SK-N-SH (cell line): ENCODE data around the gene NLGN1. TPM values are rescaled to one million over a fixed set of nuclear protein-coding genes. Genes with fewer than 3 reads are reported as not detected.

Source experiments
- CTCF ChIA-PET: fragments of 300-600, 350-600 bp; formaldehyde crosslinking; extraction: SDS; loops from one replicate; lab custom pipeline; 2021; lab: Yijun Ruan, JAX
- POLR2A ChIA-PET: fragments of 350-600 bp; sonication (Branson Sonifier 250); formaldehyde crosslinking; extraction: SDS; loops from one replicate; lab custom pipeline; 2020; ENCODE audit warnings: antibody characterized with exemption, inconsistent platforms; lab: Yijun Ruan, JAX
- DNase-seq: peaks from one replicate; pipeline ENCODE4 v3.0.0; 2012
- H2AFZ ChIP-seq: fragments of 200-600 bp; sonication (generic); 2 replicates; pipeline ENCODE4 v1.8.1; 2016; ENCODE audit warnings: antibody characterized with exemption, mild to moderate bottlenecking, low read depth
- H3F3A ChIP-seq: fragments of 200-600 bp; sonication (generic); replicated peaks from 2 replicates; pipeline ENCODE3; 2016; ENCODE audit warnings: antibody characterized with exemption, mild to moderate bottlenecking; ENCODE audit not compliant: insufficient read depth
- H3K27ac ChIP-seq, 2 experiments: fragments of 200-500 bp in 1 of 2; fragments of 200-600 bp in 1 of 2; sonication (Bioruptor generic) in 1 of 2; sonication (generic), shearing (Covaris generic) in 1 of 2; 2 replicates each; pipeline versions ENCODE4 v1.5.1 to v1.6.1; 2014 to 2016; ENCODE audit warnings: low read depth in 2 of 2, inconsistent platforms in 1 of 2, low read length in 1 of 2, mild to moderate bottlenecking in 1 of 2, mixed read lengths in 1 of 2
- H3K27me3 ChIP-seq: fragments of 200-600 bp; sonication (generic), shearing (Covaris generic); 2 replicates; pipeline ENCODE4 v1.6.1; 2016; ENCODE audit warnings: mixed run types; ENCODE audit not compliant: insufficient read depth
- H3K36me3 ChIP-seq, 2 experiments: fragments of 200-500 bp in 1 of 2; fragments of 200-600 bp in 1 of 2; sonication (Bioruptor generic) in 1 of 2; sonication (generic) in 1 of 2; replicated peaks in 1 of 2; 2 replicates each; pipeline versions ENCODE3 to v1.5.1; 2014 to 2016; ENCODE audit warnings: low read length in 1 of 2, mild to moderate bottlenecking in 1 of 2; ENCODE audit not compliant: insufficient read depth in 2 of 2, control insufficient read depth in 1 of 2
- H3K4me1 ChIP-seq, 2 experiments: fragments of 200-500 bp in 1 of 2; fragments of 200-600 bp in 1 of 2; sonication (Bioruptor generic) in 1 of 2; sonication (generic), shearing (Covaris generic) in 1 of 2; 2 replicates each; pipeline versions ENCODE4 v1.5.1 to v1.6.1; 2014 to 2016; ENCODE audit warnings: low read depth in 1 of 2, low read length in 1 of 2, mixed run types in 1 of 2; ENCODE audit not compliant: insufficient read depth in 2 of 2, control insufficient read depth in 1 of 2
- H3K4me2 ChIP-seq: fragments of 200-600 bp; sonication (generic), shearing (Covaris generic); 2 replicates; pipeline ENCODE4 v1.6.1; 2017; ENCODE audit warnings: mixed run types
- H3K4me3 ChIP-seq, 2 experiments: fragments of 200-500 bp in 1 of 2; fragments of 200-600 bp in 1 of 2; sonication (Bioruptor generic) in 1 of 2; sonication (generic), shearing (Covaris generic) in 1 of 2; 2 replicates each; pipeline versions ENCODE4 v1.5.1 to v1.8.1; 2014 to 2016; ENCODE audit warnings: low read depth in 2 of 2, inconsistent platforms in 1 of 2, low read length in 1 of 2, mild to moderate bottlenecking in 1 of 2, mixed read lengths in 1 of 2, moderate library complexity in 1 of 2
- H3K79me2 ChIP-seq: fragments of 200-600 bp; sonication (generic); 2 replicates; pipeline ENCODE4 v1.8.1; 2017; ENCODE audit warnings: mild to moderate bottlenecking; ENCODE audit not compliant: insufficient read depth
- H3K9ac ChIP-seq: fragments of 200-600 bp; sonication (generic); 2 replicates; pipeline ENCODE4 v1.6.1; 2017; ENCODE audit warnings: mixed run types
- H3K9me2 ChIP-seq: fragments of 200-600 bp; sonication (generic); 2 replicates; pipeline ENCODE4 v1.6.1; 2017; ENCODE audit warnings: mixed run types
- H3K9me3 ChIP-seq: fragments of 200-600 bp; sonication (generic); 2 replicates; pipeline ENCODE4 v1.6.1; 2017; ENCODE audit warnings: mixed run types, mild to moderate bottlenecking, moderate library complexity
- H4K20me1 ChIP-seq: fragments of 200-600 bp; sonication (generic); 2 replicates; pipeline ENCODE4 v1.6.1; 2017; ENCODE audit warnings: mild to moderate bottlenecking, mixed run types; ENCODE audit not compliant: insufficient read depth
- CHD2 ChIP-seq: fragments of 150-350 bp; IDR thresholded peaks from 2 replicates; pipeline ENCODE4 v1.6.1; 2018; ENCODE audit warnings: low read length; ENCODE audit not compliant: partially characterized antibody
- EP300 ChIP-seq, 2 experiments: IDR thresholded peaks; 2 replicates each; pipeline versions ENCODE4 v1.4.0 to v1.6.1; 2012; ENCODE audit warnings: borderline replicate concordance in 1 of 2, low read depth in 1 of 2, low read length in 1 of 2
- FOSL2 ChIP-seq: IDR thresholded peaks from 2 replicates; pipeline ENCODE4 v1.4.0; 2012; ENCODE audit warnings: low read depth, mild to moderate bottlenecking, moderate library complexity, borderline replicate concordance
- FOXM1 ChIP-seq: IDR thresholded peaks from 2 replicates; pipeline ENCODE4 v1.4.0; 2012; ENCODE audit warnings: low read depth, mild to moderate bottlenecking
- GATA2 ChIP-seq: sonication (generic); formaldehyde crosslinking; IDR thresholded peaks from 2 replicates; pipeline ENCODE4 v1.5.0; 2020; ENCODE audit warnings: mild to moderate bottlenecking, missing genetic modification reagents
- RCOR1 ChIP-seq: fragments of 150-350 bp; IDR thresholded peaks from 2 replicates; pipeline ENCODE4 v1.6.1; 2017; ENCODE audit warnings: antibody characterized with exemption, low read length
- SMC3 ChIP-seq: IDR thresholded peaks from 2 replicates; pipeline ENCODE4 v1.6.1; 2012; ENCODE audit warnings: low read depth, low read length, improper control_type of control experiment
- TEAD4 ChIP-seq: IDR thresholded peaks from 2 replicates; pipeline ENCODE4 v1.4.0; 2012; ENCODE audit warnings: mild to moderate bottlenecking, borderline replicate concordance; ENCODE audit not compliant: insufficient read depth
- USF2 ChIP-seq: fragments of 150-350 bp; IDR thresholded peaks from 2 replicates; pipeline ENCODE4 v1.6.1; 2017; ENCODE audit warnings: antibody characterized with exemption, low read length, low read depth, borderline replicate concordance
- WGBS: methylation state at CpG from one replicate; pipeline ENCODE4 v1.1.6; 2017; ENCODE audit warnings: low lambda C conversion rate; 5-methylcytosine and 5-hydroxymethylcytosine counted together
- polyA plus RNA-seq, 3 experiments: library from polyadenylated mRNA; depleted of rRNA; stranded (reverse); fragments of >200 nt; gene quantifications; 2 replicates each; pipeline ENCODE4 v1.2.3, GENCODE V29; 2012
- TF ChIP-seq, protein P1 (sequence below): IDR thresholded peaks from 2 replicates; pipeline ENCODE4 v1.4.0; 2012; ENCODE audit warnings: low read depth, borderline replicate concordance
- TF ChIP-seq, protein P2 (sequence below): fragments of 150-350 bp; IDR thresholded peaks from 2 replicates; pipeline ENCODE4 v1.6.1; 2016; ENCODE audit warnings: mild to moderate bottlenecking, low read depth, low read length

Gene NLGN1
- polyA plus RNA-seq, 1 of the 3 experiments (the other 2 are of a cell fraction), result 1.5 TPM

- Histone ChIP-seq H4K20me1 (no peaks in the 10 kb centered on the region), H3K79me2 (no peaks in the 10 kb centered on the region), H3F3A (no peaks in the 10 kb centered on the region), H3K36me3 (no peaks in the 10 kb centered on the region), H3K4me3 (no peak overlapping the region)
- CTCF ChIA-PET, result no interaction called here
- TF ChIP-seq GATA2 (CRISPR knock-in tag) (0 out of 2 replicates have a peak, but pooled peaks have one; percentile 8), FOSL2 (no peak), RCOR1 (0 out of 2 replicates have a peak, but pooled peaks have one; percentile 29), TEAD4 (0 out of 2 replicates have a peak, but pooled peaks have one; percentile 16), EP300 (IDR thresholded peaks at IDR 0.05; ENCODE audit: borderline replicate concordance in 1 of 2, low read depth in 1 of 2, low read length in 1 of 2) (0 out of 4 replicates have a peak, but pooled peaks of 1 of the 2 experiments have one; percentile 26)
- TF ChIP-seq, all 33 proteins: peak for 4
- Histone ChIP-seq H2AFZ (no peak overlapping the region), H3K27ac (no peak overlapping the region), H3K9me2 (no peaks in the 10 kb centered on the region), H3K9me3 (no peaks in the 10 kb centered on the region), H3K9ac (no peak overlapping the region), H3K27me3 (no peaks in the 10 kb centered on the region), H3K4me1 (no peaks in the 10 kb centered on the region; a peak in 1 of 4 replicates), H3K4me2 (no peak overlapping the region)
- no peak for DNase-seq
- whole genome bisulfite sequencing, result 25% methylated on average over 3 of the region's 3 CpGs
- POLR2A ChIA-PET, result no interaction called here
Observed at GRCh38 chr3:174285242-174285864, 887.8 kb downstream of the NLGN1 start.

GRCh38 chr3:174287705-174288104 lies 890.2 kb downstream of the NLGN1 start:
- Histone ChIP-seq H3K4me3 (no peak overlapping the region), H3K4me2 (no peak overlapping the region), H3K36me3 (no peaks in the 10 kb centered on the region), H2AFZ (no peak overlapping the region), H3K9me3 (no peaks in the 10 kb centered on the region), H3K4me1 (no peaks in the 10 kb centered on the region; a peak in 1 of 4 replicates), H3K27me3 (no peaks in the 10 kb centered on the region), H3K9ac (no peak overlapping the region), H3K9me2 (no peaks in the 10 kb centered on the region), H3K27ac (no peak overlapping the region), H3F3A (no peaks in the 10 kb centered on the region), H3K79me2 (no peaks in the 10 kb centered on the region), H4K20me1 (no peaks in the 10 kb centered on the region)
- 50% methylated on average over 1 of the region's 1 CpG for WGBS
- ChIA-PET POLR2A (no interaction called here), CTCF (no interaction called here)
- DNase-seq, result no peak
- TF ChIP-seq, protein P1, sequence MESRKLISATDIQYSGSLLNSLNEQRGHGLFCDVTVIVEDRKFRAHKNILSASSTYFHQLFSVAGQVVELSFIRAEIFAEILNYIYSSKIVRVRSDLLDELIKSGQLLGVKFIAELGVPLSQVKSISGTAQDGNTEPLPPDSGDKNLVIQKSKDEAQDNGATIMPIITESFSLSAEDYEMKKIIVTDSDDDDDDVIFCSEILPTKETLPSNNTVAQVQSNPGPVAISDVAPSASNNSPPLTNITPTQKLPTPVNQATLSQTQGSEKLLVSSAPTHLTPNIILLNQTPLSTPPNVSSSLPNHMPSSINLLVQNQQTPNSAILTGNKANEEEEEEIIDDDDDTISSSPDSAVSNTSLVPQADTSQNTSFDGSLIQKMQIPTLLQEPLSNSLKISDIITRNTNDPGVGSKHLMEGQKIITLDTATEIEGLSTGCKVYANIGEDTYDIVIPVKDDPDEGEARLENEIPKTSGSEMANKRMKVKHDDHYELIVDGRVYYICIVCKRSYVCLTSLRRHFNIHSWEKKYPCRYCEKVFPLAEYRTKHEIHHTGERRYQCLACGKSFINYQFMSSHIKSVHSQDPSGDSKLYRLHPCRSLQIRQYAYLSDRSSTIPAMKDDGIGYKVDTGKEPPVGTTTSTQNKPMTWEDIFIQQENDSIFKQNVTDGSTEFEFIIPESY, result no peak
- no peak for TF ChIP-seq FOXM1
- no peak for TF ChIP-seq CHD2
- no peak for TF ChIP-seq USF2
- no peak for TF ChIP-seq SMC3
- TF ChIP-seq, protein P2, sequence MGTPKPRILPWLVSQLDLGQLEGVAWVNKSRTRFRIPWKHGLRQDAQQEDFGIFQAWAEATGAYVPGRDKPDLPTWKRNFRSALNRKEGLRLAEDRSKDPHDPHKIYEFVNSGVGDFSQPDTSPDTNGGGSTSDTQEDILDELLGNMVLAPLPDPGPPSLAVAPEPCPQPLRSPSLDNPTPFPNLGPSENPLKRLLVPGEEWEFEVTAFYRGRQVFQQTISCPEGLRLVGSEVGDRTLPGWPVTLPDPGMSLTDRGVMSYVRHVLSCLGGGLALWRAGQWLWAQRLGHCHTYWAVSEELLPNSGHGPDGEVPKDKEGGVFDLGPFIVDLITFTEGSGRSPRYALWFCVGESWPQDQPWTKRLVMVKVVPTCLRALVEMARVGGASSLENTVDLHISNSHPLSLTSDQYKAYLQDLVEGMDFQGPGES, result no peak
